GM21717 (cell line): ENCODE measurements around the gene IL17A.

ENCODE experiments used
- ATAC-seq: cut with Tn5 transposase; IDR thresholded peaks from one replicate; pipeline ENCODE4 v1.9.1; 2021; ENCODE audit warnings: mild to moderate bottlenecking, moderate library complexity; ENCODE audit not compliant: unreplicated experiment

Gene IL17A

DNA sequence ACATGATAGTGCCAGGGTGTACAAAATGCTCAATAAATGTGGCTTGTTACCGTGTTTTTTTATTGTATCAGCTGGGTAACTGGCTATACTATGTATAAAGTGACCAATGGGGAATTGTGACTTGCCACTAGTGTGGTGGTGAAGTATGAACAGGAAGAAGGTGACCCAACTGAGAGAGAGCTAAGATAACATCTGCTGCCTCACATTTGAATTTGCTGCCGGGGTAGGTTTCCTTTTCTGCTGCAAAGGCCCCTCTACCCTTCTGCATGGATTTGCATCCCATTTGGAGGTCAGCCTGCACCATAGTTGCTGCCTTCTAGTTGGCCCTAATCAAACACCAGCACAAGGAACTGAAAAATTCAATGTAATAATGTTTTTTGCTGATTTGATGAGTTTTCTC, 24.1 kb downstream of the IL17A start:
- peak; percentile 81 for ATAC-seq

- no peak for ATAC-seq
Observed at GRCh38 chr6:52213127-52213526, 27.0 kb downstream of the IL17A start.

DNA sequence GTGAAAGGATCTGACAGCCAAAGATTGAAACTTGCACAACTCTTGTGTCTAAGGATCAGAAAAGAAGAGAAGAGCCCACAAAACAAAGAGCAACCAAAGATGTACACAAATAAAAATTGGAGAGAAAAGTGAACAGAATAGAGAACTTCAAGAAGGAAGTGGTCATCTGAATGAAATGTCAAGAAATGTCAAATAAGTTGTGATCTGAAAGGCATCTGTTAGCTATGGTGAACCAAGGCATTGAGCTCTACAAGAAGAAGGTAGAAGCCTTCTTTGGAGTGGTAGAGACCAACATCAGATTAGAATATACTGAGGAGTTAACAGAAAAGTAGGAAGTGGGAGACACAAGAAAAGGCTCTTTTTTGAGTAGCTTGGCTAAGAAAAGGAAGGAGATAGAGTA, 29.6 kb downstream of the IL17A start:
- ATAC-seq: no peak

DNA sequence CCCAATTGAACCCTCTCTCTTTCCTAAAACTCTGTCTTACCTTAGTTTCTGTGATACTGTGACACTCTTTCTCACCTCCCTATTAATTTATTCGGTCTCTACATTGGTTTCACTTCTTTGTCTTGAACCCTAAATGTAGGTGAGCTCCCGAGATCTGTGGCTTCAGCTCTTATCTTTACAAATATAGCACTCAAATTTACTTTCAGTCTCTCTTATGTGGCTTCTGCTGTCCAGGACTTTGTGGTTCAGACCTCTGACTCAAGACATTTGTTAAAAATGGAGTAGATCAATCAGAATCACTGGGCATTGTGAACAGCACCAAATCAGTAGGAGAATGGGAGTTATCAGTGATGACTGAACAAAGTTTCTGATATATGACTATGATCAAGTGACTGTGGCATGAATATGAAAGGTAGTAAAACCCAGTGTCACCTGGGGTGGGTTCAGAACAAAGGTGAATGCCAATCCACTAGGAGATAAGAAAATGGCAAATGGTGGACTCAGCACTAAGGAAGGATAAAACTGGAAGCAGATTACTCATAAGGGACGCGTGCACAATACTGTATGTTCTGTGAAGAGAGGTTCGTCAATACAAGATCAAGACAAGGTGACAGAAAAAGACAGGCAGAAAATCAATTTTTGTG, 30.9 kb downstream of the IL17A start:
- ATAC-seq: peak; percentile 49

GRCh38 chr6:52217761-52218160, 31.6 kb downstream of the IL17A start:
- ATAC-seq: no peak

DNA sequence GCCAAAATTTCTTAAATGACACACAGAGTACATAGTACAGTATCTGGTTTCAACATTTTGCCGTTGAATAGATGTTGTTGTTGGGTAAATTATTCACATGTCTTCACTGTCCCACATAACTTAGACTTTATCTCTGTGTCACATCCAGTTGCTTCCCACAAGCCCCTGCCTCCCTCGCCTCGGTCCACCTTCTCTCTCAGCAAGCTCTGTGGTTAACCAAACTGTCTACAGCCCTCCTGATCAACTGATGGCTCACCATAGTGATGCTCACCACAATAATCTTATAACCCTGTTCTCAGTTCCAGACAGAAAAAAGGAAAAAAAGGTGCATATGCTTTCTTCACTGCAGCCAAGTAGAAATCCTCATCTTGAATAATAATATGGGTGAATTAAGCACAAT, 35.1 kb downstream of the IL17A start:
- ATAC-seq: peak; percentile 86

GRCh38 chr6:52227495-52227894, 41.3 kb downstream of the IL17A start:
- peak; percentile 100 for ATAC-seq

DNA sequence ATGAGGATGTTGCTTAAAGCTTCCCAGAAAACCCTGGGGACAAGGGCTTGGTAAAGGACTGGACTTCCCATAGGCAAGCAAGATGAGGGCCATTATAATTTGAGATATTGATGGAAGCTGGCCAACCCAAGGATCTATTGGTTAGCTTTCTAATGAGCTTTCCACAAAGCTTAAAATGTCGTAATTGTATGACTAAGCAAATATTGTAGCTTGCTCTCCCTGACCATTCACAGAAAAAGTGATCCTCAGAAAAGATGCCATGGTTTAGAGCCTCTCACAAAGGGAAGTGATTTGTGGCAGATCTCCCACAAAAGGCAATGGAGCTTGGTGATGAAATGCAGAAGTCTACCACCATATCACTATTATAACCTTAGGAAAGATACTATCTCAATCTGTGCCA, 44.5 kb downstream of the IL17A start:
- ATAC-seq: no peak

GRCh38 chr6:52231406-52232127, 45.4 kb downstream of the IL17A start:
- no peak for ATAC-seq

GRCh38 chr6:52233005-52233404, 46.8 kb downstream of the IL17A start:
- ATAC-seq: no peak

- peak; percentile 82 for ATAC-seq
Observed at GRCh38 chr6:52233975-52234823, 48.0 kb downstream of the IL17A start.
